IMR-90 (cell line): ENCODE data around the gene KIF18A. TPM values are rescaled to one million over a fixed set of nuclear protein-coding genes. Genes with fewer than 3 reads are reported as not detected.

Experiments
- ATAC-seq: fragments of 200-7000 bp; cut with Tn5 transposase; 2 replicates; pipeline ENCODE4 v1.9.1; 2020; ENCODE audit warnings: low read depth, mild to moderate bottlenecking, moderate library complexity
- BruUV-seq: library from RNA; stranded (reverse); fragments of 400-500 nt; replicated peaks from 2 replicates; lab custom pipeline; 2021; lab: Mats Ljungman, UMichigan
- CTCF ChIA-PET: fragments of 300-600 bp; formaldehyde crosslinking; extraction: SDS; loops from one replicate; lab custom pipeline; 2021; ENCODE audit warnings: antibody characterized with exemption; lab: Yijun Ruan, JAX
- POLR2A ChIA-PET: fragments of 300-600 bp; sonication (Branson Sonifier 250); formaldehyde crosslinking; loops from one replicate; lab custom pipeline; 2022; ENCODE audit warnings: antibody characterized with exemption; ENCODE audit not compliant: unreplicated experiment; lab: Charles Lee
- DNase-seq: peaks from one replicate; pipeline ENCODE4 v3.0.0; 2013
- H2AFZ ChIP-seq: replicated peaks from 2 replicates; pipeline ENCODE3; 2013; ENCODE audit warnings: low read length, mild to moderate bottlenecking; ENCODE audit not compliant: poor library complexity
- H2AK5ac ChIP-seq: 2 replicates; pipeline ENCODE4 v1.6.1; 2013; ENCODE audit warnings: low read depth, low read length, inconsistent platforms
- H2AK9ac ChIP-seq: replicated peaks from 2 replicates; pipeline ENCODE3; 2013; ENCODE audit warnings: mild to moderate bottlenecking, low read depth, low read length, moderate library complexity; ENCODE audit not compliant: poor library complexity
- H2BK120ac ChIP-seq: 2 replicates; pipeline ENCODE4 v1.6.1; 2013; ENCODE audit warnings: low read depth, low read length, inconsistent platforms
- H2BK15ac ChIP-seq: 3 replicates; pipeline ENCODE4 v1.6.1; 2013; ENCODE audit warnings: low read depth, low read length, inconsistent platforms
- H2BK20ac ChIP-seq: 2 replicates; pipeline ENCODE4 v1.6.1; 2013; ENCODE audit warnings: low read depth, mild to moderate bottlenecking, inconsistent platforms, low read length, moderate library complexity
- H2BK5ac ChIP-seq: 2 replicates; pipeline ENCODE4 v1.6.1; 2013; ENCODE audit warnings: mild to moderate bottlenecking, low read depth, low read length, inconsistent platforms; ENCODE audit not compliant: poor library complexity, severe bottlenecking
- H3K14ac ChIP-seq: replicated peaks from 2 replicates; pipeline ENCODE4 v1.6.1; 2013; ENCODE audit warnings: low read depth, low read length, inconsistent platforms
- H3K18ac ChIP-seq: 2 replicates; pipeline ENCODE4 v1.6.1; 2013; ENCODE audit warnings: low read depth, low read length, control low read depth
- H3K23ac ChIP-seq: 2 replicates; pipeline ENCODE4 v1.6.1; 2013; ENCODE audit warnings: low read depth, low read length, inconsistent platforms
- H3K27ac ChIP-seq: 2 replicates; pipeline ENCODE4 v1.5.1; 2013; ENCODE audit warnings: mild to moderate bottlenecking, control low read depth, low read length; ENCODE audit not compliant: insufficient read depth
- H3K27me3 ChIP-seq: 2 replicates; pipeline ENCODE4 v1.6.1; 2013; ENCODE audit warnings: low read length; ENCODE audit not compliant: control insufficient read depth, insufficient read depth
- H3K36me3 ChIP-seq: 2 replicates; pipeline ENCODE4 v1.6.1; 2013; ENCODE audit warnings: low read length, mixed read lengths; ENCODE audit not compliant: control insufficient read depth, insufficient read depth
- H3K4ac ChIP-seq: 2 replicates; pipeline ENCODE4 v1.6.1; 2013; ENCODE audit warnings: low read depth, low read length, inconsistent platforms
- H3K4me1 ChIP-seq: 2 replicates; pipeline ENCODE4 v1.6.1; 2013; ENCODE audit warnings: low read length, mixed read lengths; ENCODE audit not compliant: control insufficient read depth, insufficient read depth
- H3K4me2 ChIP-seq: 2 replicates; pipeline ENCODE4 v1.6.1; 2013; ENCODE audit warnings: low read depth, mild to moderate bottlenecking, control low read depth, low read length, moderate library complexity
- H3K4me3 ChIP-seq: 2 replicates; pipeline ENCODE4 v1.5.1; 2013; ENCODE audit warnings: low read depth, mild to moderate bottlenecking, control low read depth, low read length, moderate library complexity; ENCODE audit not compliant: insufficient read depth
- H3K56ac ChIP-seq: 2 replicates; pipeline ENCODE4 v1.6.1; 2013; ENCODE audit warnings: low read length, inconsistent platforms; ENCODE audit not compliant: insufficient read depth; ENCODE audit errors: extremely low read depth
- H3K79me1 ChIP-seq, 2 experiments: 2 replicates each; pipeline ENCODE4 v1.6.1; 2013; ENCODE audit warnings: low read length in 2 of 2, inconsistent platforms in 1 of 2, low read depth in 1 of 2
- H3K9ac ChIP-seq: 2 replicates; pipeline ENCODE4 v1.6.1; 2013; ENCODE audit warnings: low read depth, low read length, control low read depth
- H3K9me1 ChIP-seq: 2 replicates; pipeline ENCODE4 v1.6.1; 2013; ENCODE audit warnings: low read length, inconsistent platforms; ENCODE audit not compliant: insufficient read depth
- H3K9me3 ChIP-seq: 2 replicates; pipeline ENCODE4 v1.6.1; 2013; ENCODE audit warnings: low read length; ENCODE audit not compliant: control insufficient read depth, insufficient read depth
- H4K20me1 ChIP-seq: 2 replicates; pipeline ENCODE4 v1.6.1; 2013; ENCODE audit warnings: low read length, inconsistent platforms; ENCODE audit not compliant: insufficient read depth
- H4K5ac ChIP-seq: 2 replicates; pipeline ENCODE4 v1.6.1; 2013; ENCODE audit warnings: mild to moderate bottlenecking, low read depth, low read length, control low read depth
- H4K8ac ChIP-seq, 2 experiments: 2 replicates each; pipeline ENCODE4 v1.6.1; 2013; ENCODE audit warnings: low read depth in 2 of 2, low read length in 2 of 2, control low read depth in 1 of 2, inconsistent platforms in 1 of 2
- H4K91ac ChIP-seq: 2 replicates; pipeline ENCODE4 v1.6.1; 2013; ENCODE audit warnings: low read depth, low read length, inconsistent platforms; ENCODE audit not compliant: insufficient read depth
- NFE2L2 ChIP-seq: fragments of 150-350 bp; IDR thresholded peaks from 2 replicates; pipeline ENCODE4 v1.6.1; 2016; ENCODE audit warnings: low read depth, mild to moderate bottlenecking, low read length
- POLR2A ChIP-seq: IDR thresholded peaks from 2 replicates; pipeline ENCODE4 v1.6.1; 2012; ENCODE audit warnings: mild to moderate bottlenecking, low read depth, low read length
- WGBS, 2 experiments: methylation state at CpG; one replicate each; pipeline versions ENCODE4 v1.1.5 to v1.1.7; 2013; ENCODE audit warnings: missing lambda C conversion rate in 2 of 2; ENCODE audit not compliant: insufficient read length in 1 of 2; ENCODE audit errors: extremely low coverage in 2 of 2; 5-methylcytosine and 5-hydroxymethylcytosine counted together
- dilution Hi-C: fragments of 300-500 bp; cut with HindIII; formaldehyde crosslinking; loops from one replicate; pipeline ENCODE4 v1.14.3; 2018; ENCODE audit warnings: low sequenced_read_pairs; ENCODE audit not compliant: unreplicated experiment
- in situ Hi-C: fragments of 300-500 bp; cut with MboI; formaldehyde crosslinking; loops from 3 replicates; pipeline ENCODE4 v1.14.3; 2019; ENCODE audit warnings: low sequenced_read_pairs, inconsistent platforms, mixed read lengths
- intact Hi-C: fragments of 100-400 bp; cut with micrococcal nuclease; formaldehyde crosslinking; loops from 2 replicates; pipeline ENCODE4 v1.10.0; 2022
- polyA plus RNA-seq, 3 experiments: library from polyadenylated mRNA; depleted of rRNA; stranded (reverse); fragments of >200 nt; gene quantifications; 2 replicates each; pipeline ENCODE4 v1.2.3, GENCODE V29; 2012; ENCODE audit warnings: low replicate concordance in 1 of 3
- total RNA-seq: library from RNA; depleted of rRNA; stranded (reverse); fragments of >200 nt; gene quantifications from 2 replicates; pipeline ENCODE4 v1.2.3, GENCODE V29; 2012

Gene KIF18A
- total and polyA plus RNA-seq, 2 of the 4 experiments (the other 2 are of a cell fraction) = 8.9 to 24.4 TPM

DNA sequence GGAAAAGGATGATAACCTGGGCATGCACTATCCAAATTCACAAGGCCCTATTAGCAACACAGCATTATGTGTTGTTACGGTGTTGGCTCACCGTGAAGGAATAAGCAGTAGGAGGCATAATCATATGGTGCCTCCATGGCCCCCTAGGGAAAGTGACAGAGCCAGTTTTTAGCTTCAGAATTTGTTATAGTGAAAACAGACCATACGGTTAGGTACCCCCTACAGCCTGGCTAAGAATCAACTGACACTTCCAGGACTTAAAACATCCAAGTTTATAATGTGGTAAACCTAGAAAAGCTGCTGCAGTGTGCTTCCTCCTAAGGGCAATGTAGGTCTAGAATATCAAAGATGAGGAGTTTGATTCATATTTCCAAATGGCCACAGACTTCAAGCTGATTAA lies 30.4 kb downstream of the KIF18A start:
- CTCF ChIA-PET = interaction anchor here (0.7 kb wide), 1 partner anchor 382 kb away, joined by 3 read pairs; no protein-coding TSS in a partner anchor
- in situ Hi-C loops = no loop called here
- Histone ChIP-seq H4K5ac (peak overlapping the region; percentile 80; the same call in 1 of the 2 replicates), H2BK15ac (no peak overlapping the region), H2AK9ac (no peak overlapping the region), H3K27ac (peak overlapping the region; percentile 9; the same call in 1 of the 2 replicates), H2AFZ (no peak overlapping the region), H3K27me3 (no peaks in the 10 kb centered on the region), H3K4me2 (no peak overlapping the region), H3K4me3 (no peak overlapping the region), H3K9me1 (peaks cover 2% of the 10 kb centered on the region; the same call in 1 of the 2 replicates), H3K14ac (no peak overlapping the region), H3K18ac (peak overlapping the region; percentile 35; the same call in 1 of the 2 replicates), H3K9ac (0 out of 2 replicates have a peak overlapping the region, but pooled peaks have one; percentile 11), H2BK5ac (no peak overlapping the region), H3K23ac (no peak overlapping the region), H3K79me1 (peaks cover 20 to 31% of the 10 kb centered on the region in 2 experiments), H3K4me1 (peaks cover 7% of the 10 kb centered on the region), H4K20me1 (no peaks in the 10 kb centered on the region), H3K36me3 (peaks cover 5% of the 10 kb centered on the region), H2BK120ac (peak overlapping the region; percentile 32; the same call in 1 of the 2 replicates), H4K91ac (no peak overlapping the region; the same call in 1 of the 2 replicates), H3K56ac (no peak overlapping the region), H2AK5ac (no peak overlapping the region), H3K9me3 (no peaks in the 10 kb centered on the region), H2BK20ac (0 out of 2 replicates have a peak overlapping the region, but pooled peaks have one; percentile 37), H3K4ac (no peak overlapping the region), H4K8ac (peak overlapping the region in 1 of 2 experiments; percentile 46; a peak in 1 of 4 replicates)
- TF ChIP-seq NFE2L2 = no peak
- TF ChIP-seq POLR2A = no peak
- ATAC-seq (no peak), DNase-seq (no peak)
- POLR2A ChIA-PET = no interaction called here
- BruUV-seq = no TSS peak
- intact Hi-C loops = no loop called here
- dilution Hi-C loops = no loop called here
- no CpG with 5 or more reads among the region's 3 CpGs for WGBS, 2 experiments
